H1 (cell line): ENCODE data around the gene RBM4. TPM values are rescaled to one million over a fixed set of nuclear protein-coding genes. Genes with fewer than 3 reads are reported as not detected.

Source experiments
- EP300 ChIP-seq, 2 experiments: IDR thresholded peaks; 1 replicate in 1 of 2; 2 replicates in 1 of 2; pipeline ENCODE4 v1.6.1; 2011 to 2012; ENCODE audit warnings: low read depth in 2 of 2, low read length in 2 of 2, mild to moderate bottlenecking in 2 of 2, borderline replicate concordance in 1 of 2, inconsistent platforms in 1 of 2, moderate library complexity in 1 of 2
- RAD21 ChIP-seq, 2 experiments: IDR thresholded peaks in 1 of 2; conservative IDR thresholded peaks in 1 of 2; 2 replicates each; pipeline ENCODE4 v1.6.1; 2011; ENCODE audit warnings: low read depth in 2 of 2, low read length in 2 of 2, improper control_type of control experiment in 1 of 2, inconsistent platforms in 1 of 2, mild to moderate bottlenecking in 1 of 2, moderate library complexity in 1 of 2
- SIN3A ChIP-seq, 2 experiments: IDR thresholded peaks in 1 of 2; conservative IDR thresholded peaks in 1 of 2; 2 replicates each; pipeline ENCODE4 v1.6.1; 2011 to 2012; ENCODE audit warnings: low read length in 2 of 2, improper control_type of control experiment in 1 of 2, low read depth in 1 of 2, mild to moderate bottlenecking in 1 of 2
- TAF1 ChIP-seq: IDR thresholded peaks from 2 replicates; pipeline ENCODE4 v1.6.1; 2011; ENCODE audit warnings: mild to moderate bottlenecking, low read depth, low read length
- USF2 ChIP-seq: IDR thresholded peaks from 2 replicates; pipeline ENCODE4 v1.6.1; 2011; ENCODE audit warnings: low read length, improper control_type of control experiment
- polyA plus RNA-seq, 7 experiments: library from polyadenylated mRNA; depleted of rRNA in 3 of 7; stranded (reverse) in 5 of 7; unstranded in 2 of 7; fragments of >200 nt in 5 of 7; fragments of 200-250 nt in 2 of 7; gene quantifications; 1 replicate in 5 of 7; 2 replicates in 1 of 7; 4 replicates in 1 of 7; pipeline versions ENCODE4 v1.2.1 to v1.2.3, GENCODE V29; 2011 to 2013; ENCODE audit warnings: missing spikeins in 2 of 7, mixed read lengths in 2 of 7
- total RNA-seq: library from RNA; stranded (reverse); fragmentation: NEBNext Ultra II Directional; extraction: Animal tissue kit (Norgen Biotek cat#: 25700); gene quantifications from 2 replicates; pipeline ENCODE4 v1.2.1, GENCODE V29; 2021

RBM4 gene
- total and polyA plus RNA-seq, 2 of the 8 experiments (the other 6 are each of a cell fraction or from before 2014, with no cell fraction given), result 192 to 330 TPM

- TF ChIP-seq EP300 (IDR thresholded peaks at IDR 0.05; ENCODE audit: borderline replicate concordance in 1 of 2, low read depth in 2 of 2, low read length in 2 of 2) (0 out of 3 replicates have a peak, but pooled peaks of 1 of the 2 experiments have one; percentile 14), USF2 (peak; percentile 6; the same call in 1 of the 2 replicates), RAD21 (IDR thresholded peaks at IDR 0.05 in 1 of 2, conservative IDR thresholded peaks at IDR 0.05 in 1 of 2; ENCODE audit: low read depth in 2 of 2, low read length in 2 of 2) (peak; percentile 45 to 68; a peak in 3 of 4 replicates), SIN3A (conservative IDR thresholded peaks at IDR 0.05 in 1 of 2, IDR thresholded peaks at IDR 0.05 in 1 of 2; ENCODE audit: low read depth in 1 of 2, low read length in 2 of 2) (peak; percentile 68 to 80; a peak in 2 of 4 replicates), TAF1 (peak; percentile 79)
Measured at GRCh38 chr11:66592457-66593302, 45.8 kb upstream of the RBM4 start, which contains the start of the genes CCDC87 and CCS (continued).
